IPS DF 6.9 (cell line): ENCODE results near the gene NEBL.

Source experiments
- DNase-seq: peaks from one replicate; pipeline ENCODE4 v3.0.0-alpha.2; 2013; ENCODE audit warnings: low read depth, low spot score
- H3K27ac ChIP-seq: one replicate; pipeline ENCODE4 v1.5.1; 2013; ENCODE audit warnings: low read length, control low read depth
- H3K27me3 ChIP-seq: 2 replicates; pipeline ENCODE4 v1.6.1; 2013; ENCODE audit warnings: mild to moderate bottlenecking, low read length; ENCODE audit not compliant: control insufficient read depth, insufficient read depth
- H3K36me3 ChIP-seq: 2 replicates; pipeline ENCODE4 v1.6.1; 2013; ENCODE audit warnings: low read length; ENCODE audit not compliant: control insufficient read depth, insufficient read depth
- H3K4me1 ChIP-seq: 2 replicates; pipeline ENCODE4 v1.6.1; 2013; ENCODE audit warnings: low read length; ENCODE audit not compliant: control insufficient read depth, insufficient read depth
- H3K4me3 ChIP-seq: 2 replicates; pipeline ENCODE4 v1.5.1; 2013; ENCODE audit warnings: mild to moderate bottlenecking, low read length
- H3K9me3 ChIP-seq: 2 replicates; pipeline ENCODE4 v1.6.1; 2013; ENCODE audit warnings: low read length, inconsistent platforms; ENCODE audit not compliant: control insufficient read depth, insufficient read depth
- WGBS: extraction: QIAGEN DNeasy Blood & Tissue Kit; methylation state at CpG from one replicate; pipeline ENCODE4 v1.1.7; 2013; ENCODE audit warnings: mixed read lengths, missing lambda C conversion rate; ENCODE audit not compliant: insufficient read length, insufficient coverage; 5-methylcytosine and 5-hydroxymethylcytosine counted together

NEBL gene

DNA sequence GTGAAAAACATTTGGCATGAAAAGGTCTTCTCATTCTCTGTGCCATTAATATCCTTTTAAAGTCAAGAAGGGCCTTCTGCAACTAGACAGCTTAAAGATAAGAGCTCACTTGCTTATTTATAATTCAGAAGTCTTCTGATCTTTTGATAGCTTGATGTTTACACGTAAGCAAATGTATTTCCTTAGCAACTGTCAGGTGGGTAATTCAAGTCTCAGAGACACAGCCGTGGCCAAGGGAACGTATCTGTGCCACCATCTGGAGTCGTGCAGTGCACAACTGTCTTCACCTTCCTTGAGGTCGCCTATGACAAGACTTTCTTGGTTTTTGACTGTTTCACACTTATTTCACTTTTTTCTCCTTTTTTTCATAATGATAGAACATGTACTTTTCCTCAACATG is 4.0 kb upstream of the NEBL start:
- no peaks in the 10 kb centered on the region for H3K4me1 ChIP-seq
- no peaks in the 10 kb centered on the region for H3K9me3 ChIP-seq
- no peaks in the 10 kb centered on the region for H3K36me3 ChIP-seq
- WGBS: no CpG with 5 or more reads among the region's 5 CpGs
- H3K4me3 ChIP-seq: no peak overlapping the region
- DNase-seq: no peak
- no peaks in the 10 kb centered on the region for H3K27me3 ChIP-seq
- H3K27ac ChIP-seq: no peak overlapping the region

DNA sequence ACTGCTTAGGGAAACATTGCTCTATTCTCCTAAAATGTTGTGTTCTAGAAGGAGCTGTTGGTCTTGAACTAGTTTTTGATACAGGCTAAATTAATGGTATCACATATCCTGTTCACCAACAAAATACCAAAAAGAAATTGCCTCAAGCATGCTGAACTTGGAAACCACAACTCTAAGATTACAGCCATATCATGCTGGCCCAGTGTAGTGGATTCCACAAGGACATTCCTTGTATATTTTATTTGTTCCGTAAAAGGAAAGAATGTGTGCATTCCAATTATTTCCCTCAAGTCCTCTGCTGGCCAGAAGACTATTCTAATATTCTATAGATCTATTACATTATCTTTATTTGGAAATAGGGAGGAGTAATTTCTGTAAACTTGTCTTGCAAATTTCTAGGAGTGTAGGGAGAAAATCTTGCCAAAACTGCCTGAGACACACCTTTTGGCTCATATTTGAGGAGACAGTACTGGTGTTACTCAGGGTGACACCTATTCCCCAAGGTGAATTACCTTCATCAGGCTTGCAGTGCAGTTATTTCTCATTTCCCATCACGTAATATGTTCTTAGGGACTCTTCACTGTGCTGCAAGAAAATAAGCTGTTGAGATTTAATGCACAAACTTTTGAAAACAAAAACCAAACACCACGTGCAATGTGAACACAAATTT is 1.9 kb upstream of the NEBL start:
- WGBS: no CpG with 5 or more reads among the region's 3 CpGs
- Histone ChIP-seq H3K4me1 (no peaks in the 10 kb centered on the region), H3K27ac (no peak overlapping the region), H3K27me3 (no peaks in the 10 kb centered on the region), H3K36me3 (no peaks in the 10 kb centered on the region), H3K9me3 (no peaks in the 10 kb centered on the region), H3K4me3 (no peak overlapping the region)
- DNase-seq: no peak

DNA sequence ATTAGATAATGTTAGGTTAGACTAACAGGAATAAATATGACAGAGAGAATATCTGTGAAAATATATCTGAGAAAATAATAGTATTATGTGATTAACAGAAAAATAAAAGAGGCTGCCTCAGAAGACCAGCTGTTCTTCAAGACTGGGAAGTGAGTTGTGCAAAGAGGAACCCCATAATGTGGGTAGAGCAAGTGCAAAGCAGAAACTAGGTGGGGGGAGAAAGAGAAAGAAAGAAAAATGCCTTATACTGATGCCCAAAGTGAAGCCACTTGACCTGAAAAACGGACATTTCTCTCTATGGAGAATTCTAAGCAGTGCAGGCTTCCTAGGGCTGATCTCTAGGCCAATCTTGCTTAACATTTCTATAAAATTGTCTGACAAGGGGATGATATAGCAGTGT is 3.8 kb downstream of the NEBL start:
- Histone ChIP-seq H3K4me3 (no peak overlapping the region), H3K4me1 (peaks cover 5% of the 10 kb centered on the region; the same call in 1 of the 2 replicates), H3K9me3 (no peaks in the 10 kb centered on the region), H3K27me3 (no peaks in the 10 kb centered on the region), H3K36me3 (no peaks in the 10 kb centered on the region), H3K27ac (no peak overlapping the region)
- WGBS: no CpG with 5 or more reads among the region's 1 CpG
- DNase-seq: no peak

DNA sequence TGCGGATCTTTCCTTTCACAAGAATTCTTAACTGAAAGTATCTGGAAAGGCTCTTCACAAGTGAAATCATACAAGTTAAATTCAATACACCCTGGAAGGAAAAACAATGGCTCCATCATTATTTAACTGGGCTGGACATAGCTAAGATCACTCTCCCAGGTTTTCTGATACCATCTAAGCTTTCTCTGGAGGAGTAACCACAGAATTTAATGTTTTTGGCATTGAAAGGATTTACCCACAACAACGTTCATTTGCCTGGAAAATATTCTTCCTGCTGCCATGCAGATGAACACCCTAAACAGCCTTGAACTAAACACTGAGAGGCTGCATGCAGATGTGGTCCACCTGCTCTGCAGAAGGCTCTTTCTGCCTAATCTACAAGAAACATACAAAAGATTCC is 4.3 kb downstream of the NEBL start:
- no CpG with 5 or more reads among the region's 2 CpGs for WGBS

DNA sequence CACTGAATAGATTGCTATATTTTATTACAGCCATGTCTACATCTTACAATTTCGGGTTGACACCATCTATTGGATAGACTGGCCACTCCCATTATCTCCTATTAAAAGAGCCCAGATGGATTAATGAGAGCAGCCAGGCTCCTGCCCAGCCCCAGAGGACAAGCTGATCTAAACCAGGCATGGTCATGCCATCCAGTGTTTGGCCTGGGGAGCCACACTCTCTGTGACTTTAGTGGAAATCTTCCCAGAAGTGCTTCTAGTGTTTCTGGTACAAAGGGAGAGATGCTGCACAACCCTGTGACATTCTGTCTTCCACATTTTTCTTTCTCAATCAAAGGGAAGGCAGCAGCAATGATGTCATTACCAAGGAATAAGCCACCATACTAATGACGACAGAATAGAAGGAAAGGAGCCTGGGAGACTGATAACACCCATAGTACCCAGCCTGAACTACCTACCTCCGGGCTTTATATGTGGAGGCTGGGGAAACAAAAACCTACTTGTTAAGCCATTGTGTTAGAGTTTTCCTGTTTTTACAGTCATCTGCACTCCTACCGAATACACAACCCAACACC is 5.0 kb downstream of the NEBL start:
- no CpG with 5 or more reads among the region's 4 CpGs for WGBS
- no peaks in the 10 kb centered on the region for H3K36me3 ChIP-seq
- H3K9me3 ChIP-seq: no peaks in the 10 kb centered on the region
- H3K27ac ChIP-seq: no peak overlapping the region
- H3K4me1 ChIP-seq: peaks cover 5% of the 10 kb centered on the region; the same call in 1 of the 2 replicates
- no peak overlapping the region for H3K4me3 ChIP-seq
- H3K27me3 ChIP-seq: no peaks in the 10 kb centered on the region
- no peak for DNase-seq

More for the DNA sequence above, 4.3 kb downstream of the NEBL start:
- DNase-seq: no peak
- H3K4me1 ChIP-seq: peaks cover 5% of the 10 kb centered on the region; the same call in 1 of the 2 replicates
- H3K36me3 ChIP-seq: no peaks in the 10 kb centered on the region
- H3K27me3 ChIP-seq: no peaks in the 10 kb centered on the region
- H3K27ac ChIP-seq: no peak overlapping the region
- no peak overlapping the region for H3K4me3 ChIP-seq
- H3K9me3 ChIP-seq: no peaks in the 10 kb centered on the region

DNA sequence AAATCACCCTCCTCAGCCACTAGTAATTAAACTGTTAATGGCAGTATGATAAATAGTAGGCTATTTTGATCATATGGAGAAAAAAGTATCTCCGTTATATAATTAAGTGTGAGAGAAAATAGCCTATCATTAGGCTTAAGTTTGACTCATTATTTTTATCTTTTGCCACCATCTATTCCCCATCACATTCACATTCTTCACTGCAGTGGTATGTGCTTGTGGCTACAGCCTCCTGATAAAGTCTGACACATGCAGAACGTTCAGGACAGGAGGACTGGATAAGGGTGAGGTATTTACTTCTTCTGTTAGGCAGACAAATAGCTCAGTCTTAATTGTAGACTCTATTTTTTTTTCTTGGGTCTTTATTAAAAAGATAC is 5.8 kb downstream of the NEBL start:
- no peak for DNase-seq
- Histone ChIP-seq H3K4me3 (no peak overlapping the region), H3K9me3 (no peaks in the 10 kb centered on the region), H3K27ac (no peak overlapping the region), H3K4me1 (peaks cover 5% of the 10 kb centered on the region; the same call in 1 of the 2 replicates), H3K27me3 (no peaks in the 10 kb centered on the region), H3K36me3 (no peaks in the 10 kb centered on the region)
- WGBS: no CpG with 5 or more reads among the region's 2 CpGs

DNA sequence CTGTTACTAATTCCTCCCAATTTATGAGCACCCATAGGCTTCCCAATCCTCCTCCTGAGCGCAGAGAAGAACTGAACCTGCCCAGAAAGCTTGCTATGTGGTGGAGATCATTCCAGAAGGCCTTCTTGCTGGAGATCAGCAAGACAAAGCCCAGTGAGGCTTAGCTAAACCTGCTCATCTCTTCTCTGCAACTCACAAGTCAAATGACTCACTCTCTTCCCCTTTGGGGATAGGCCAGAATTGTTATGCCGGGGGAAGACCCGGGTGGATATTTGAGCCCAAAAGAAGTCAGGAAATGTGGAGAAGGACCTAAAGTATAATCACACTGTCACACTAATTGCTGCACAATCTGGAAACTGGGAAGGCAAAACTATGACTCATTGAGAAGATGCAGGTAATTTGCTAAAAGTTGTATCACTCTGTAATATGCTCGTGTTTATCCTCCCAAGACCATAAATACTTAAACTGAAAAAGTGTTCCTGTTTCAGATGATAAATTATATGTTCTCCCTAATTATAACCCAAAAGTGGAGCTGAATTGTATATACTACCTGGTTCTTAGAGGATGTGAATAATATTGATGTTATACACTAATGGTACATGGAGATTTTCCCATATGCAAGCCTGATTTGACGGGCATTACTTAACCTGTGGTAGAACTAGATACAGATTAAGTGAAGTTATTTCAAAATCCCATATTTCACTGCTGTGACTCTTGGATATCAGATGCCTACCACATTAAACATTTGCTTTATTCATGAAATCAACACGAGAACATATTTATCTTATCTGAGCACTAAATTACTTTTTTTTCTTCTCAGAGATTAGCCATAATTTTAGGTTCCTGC is 6.4 kb downstream of the NEBL start:
- WGBS: no CpG with 5 or more reads among the region's 6 CpGs
- H3K27ac ChIP-seq: no peak overlapping the region
- no peaks in the 10 kb centered on the region for H3K9me3 ChIP-seq
- H3K27me3 ChIP-seq: no peaks in the 10 kb centered on the region
- no peak overlapping the region for H3K4me3 ChIP-seq
- no peaks in the 10 kb centered on the region for H3K36me3 ChIP-seq
- DNase-seq: no peak
- H3K4me1 ChIP-seq: peaks cover 5% of the 10 kb centered on the region; the same call in 1 of the 2 replicates

DNA sequence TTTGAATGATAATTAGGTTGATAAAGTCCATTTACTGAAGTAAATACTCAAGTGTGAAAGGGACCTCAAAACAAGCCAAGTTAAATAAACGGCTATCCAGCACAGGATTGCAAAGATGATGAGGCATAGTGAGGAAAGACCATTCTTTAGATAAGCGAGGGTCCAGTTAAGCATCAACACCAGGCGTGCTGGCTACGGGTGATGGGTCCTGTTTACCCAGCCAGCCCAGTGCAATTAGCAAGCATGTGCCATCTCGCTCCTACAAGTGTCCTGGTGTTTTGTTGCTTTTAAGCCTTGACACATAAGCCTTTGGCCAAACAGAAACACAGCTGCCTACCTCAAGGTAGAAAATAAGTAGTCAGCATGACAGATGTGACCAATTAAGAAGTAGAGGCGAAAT is 7.1 kb downstream of the NEBL start:
- H3K4me1 ChIP-seq: peaks cover 5% of the 10 kb centered on the region; the same call in 1 of the 2 replicates
- no peaks in the 10 kb centered on the region for H3K27me3 ChIP-seq
- H3K9me3 ChIP-seq: no peaks in the 10 kb centered on the region
- no peak overlapping the region for H3K4me3 ChIP-seq
- DNase-seq: no peak
- H3K36me3 ChIP-seq: no peaks in the 10 kb centered on the region
- WGBS: no CpG with 5 or more reads among the region's 6 CpGs
- H3K27ac ChIP-seq: no peak overlapping the region

DNA sequence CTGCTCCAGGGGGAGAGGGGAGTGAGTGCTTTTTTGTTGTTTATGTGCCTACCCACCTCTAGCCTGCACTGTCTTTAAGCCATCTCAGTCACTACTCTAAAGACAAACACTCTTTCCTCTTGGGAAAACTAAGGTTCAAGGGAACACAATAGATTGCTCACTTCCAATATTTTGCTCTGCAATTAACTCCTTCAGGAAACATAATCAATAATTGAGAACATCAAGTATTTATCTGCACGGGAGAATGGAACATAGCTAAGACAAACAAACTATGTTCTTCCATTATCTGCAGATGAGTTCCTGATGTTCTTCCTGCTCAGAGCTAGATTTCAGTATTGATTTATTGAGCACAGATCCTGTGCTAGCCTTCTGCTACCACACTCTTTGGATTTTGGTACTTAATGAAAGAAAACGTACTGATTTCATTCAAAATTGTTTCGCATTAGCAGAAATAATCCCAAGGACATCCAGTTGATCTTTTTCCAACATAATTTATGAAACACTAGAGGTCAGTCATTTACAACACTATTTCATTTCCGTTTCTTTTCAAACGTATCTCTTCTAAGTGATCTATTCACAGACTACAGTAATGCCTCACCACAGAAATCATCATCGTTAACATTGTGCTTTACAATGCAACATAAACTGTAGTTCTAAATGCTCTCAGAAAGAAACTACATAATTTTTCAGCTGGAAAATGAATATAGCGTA is 8.3 kb downstream of the NEBL start:
- Histone ChIP-seq H3K4me1 (peaks cover 5% of the 10 kb centered on the region; the same call in 1 of the 2 replicates), H3K4me3 (no peak overlapping the region), H3K27ac (no peak overlapping the region), H3K36me3 (no peaks in the 10 kb centered on the region), H3K9me3 (no peaks in the 10 kb centered on the region), H3K27me3 (no peaks in the 10 kb centered on the region)
- 100% methylated on average over 3 of the region's 7 CpGs for WGBS
- no peak for DNase-seq
